Left renal pelvis (tissue), 4 donors: ENCODE results near the gene CALCR. TPM values are rescaled to one million over a fixed set of nuclear protein-coding genes. Genes with fewer than 3 reads are reported as not detected.
A peak's percentile ranks its signal among the peaks of the same experiment; 100 is the strongest.
"Not testable (repeated sequence)": the region's sequence is repeated elsewhere in the genome, so short reads cannot be mapped to it uniquely, and the experiment has no call there.

ENCODE experiments used
- DNase-seq, 4 donors: peaks; one replicate each; pipeline ENCODE4 v3.0.0-alpha.2; 2013; ENCODE audit warnings: low read depth in 4 of 4, low spot score in 3 of 4
- polyA plus RNA-seq, 4 donors: library from polyadenylated mRNA; unstranded; fragments of 120-200 nt; gene quantifications; one replicate each; pipeline ENCODE4 v1.2.1, GENCODE V29; 2013; ENCODE audit not compliant: insufficient read length in 4 of 4

CALCR gene
- polyA plus RNA-seq, 4 donors, result 0.08 to 1.2 (median 0.67) TPM

DNA sequence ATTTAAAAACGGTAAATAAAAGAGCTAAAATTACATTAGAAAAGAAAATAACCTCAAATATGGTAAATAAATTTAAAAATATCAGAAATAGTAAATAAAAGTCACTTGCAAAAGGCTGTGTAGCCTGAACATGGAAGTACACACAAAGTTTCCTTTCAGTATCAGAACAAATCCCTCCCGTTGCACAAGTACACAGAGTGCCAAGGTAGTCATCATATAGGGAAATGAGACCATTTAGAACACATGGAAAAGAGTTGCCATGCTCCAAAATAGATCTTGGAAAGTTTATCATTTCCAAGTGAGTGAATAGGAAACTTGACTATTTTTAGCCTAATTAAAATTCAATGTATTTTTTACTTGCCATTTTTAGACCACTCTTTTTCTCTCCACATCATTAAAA is 11.6 kb downstream of the CALCR start:
- DNase-seq, result no peak

DNA sequence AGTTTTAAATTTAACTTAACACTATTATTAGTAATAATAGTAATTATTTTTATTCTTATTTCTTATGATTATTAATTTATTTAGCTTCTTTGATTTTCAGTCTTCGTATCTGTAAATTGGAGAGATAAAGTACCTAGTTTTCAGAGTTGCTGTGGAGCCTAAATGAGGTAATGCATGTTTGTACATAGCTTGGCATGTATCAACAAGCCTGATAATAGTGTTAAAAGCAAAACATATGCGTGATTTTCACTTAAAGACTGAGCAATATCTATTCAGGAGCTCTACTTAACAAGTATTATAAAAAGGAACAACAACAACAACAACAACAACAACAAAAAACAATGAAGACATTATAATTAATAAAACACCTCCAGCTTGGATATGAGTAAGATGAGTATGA is 12.4 kb downstream of the CALCR start:
- no peak for DNase-seq

DNA sequence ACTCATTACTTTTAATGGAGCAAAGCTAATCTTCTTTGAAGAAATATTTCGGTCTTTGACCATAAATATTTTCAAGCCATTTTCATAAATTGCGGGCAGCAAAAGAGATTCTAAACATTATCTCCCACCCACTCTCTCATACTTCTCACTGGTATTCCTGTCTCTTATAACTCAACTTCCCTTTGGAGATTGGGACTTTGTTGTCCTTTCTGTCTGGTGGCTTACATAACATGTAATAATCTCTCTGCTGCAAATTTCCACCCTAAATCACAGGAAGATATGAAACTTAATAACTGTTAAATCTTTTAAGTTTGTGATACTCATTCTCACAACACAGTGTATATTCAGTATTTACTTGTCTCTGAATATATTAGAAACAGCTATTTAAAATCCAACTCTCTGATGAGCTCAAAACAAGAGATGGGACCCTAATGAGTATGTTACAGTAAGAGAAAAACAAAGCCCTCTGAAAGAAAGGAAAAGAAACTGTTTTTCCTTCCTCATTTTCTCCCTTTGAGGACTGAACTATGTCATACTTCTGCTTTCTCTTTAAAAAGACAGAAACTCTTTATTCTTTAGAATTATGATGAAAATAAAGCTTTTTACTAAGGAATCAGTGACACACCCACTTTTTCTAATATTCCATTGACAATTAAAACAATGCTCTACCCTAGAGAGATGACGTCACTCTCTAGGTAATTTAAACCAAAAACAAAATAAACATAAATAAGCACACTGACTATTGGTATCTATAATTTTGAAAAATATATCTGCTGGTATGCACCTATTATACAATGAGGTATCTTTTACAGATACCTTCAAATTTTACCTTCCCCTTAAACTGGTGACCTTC is 14.7 kb downstream of the CALCR start:
- DNase-seq, result no peak

DNA sequence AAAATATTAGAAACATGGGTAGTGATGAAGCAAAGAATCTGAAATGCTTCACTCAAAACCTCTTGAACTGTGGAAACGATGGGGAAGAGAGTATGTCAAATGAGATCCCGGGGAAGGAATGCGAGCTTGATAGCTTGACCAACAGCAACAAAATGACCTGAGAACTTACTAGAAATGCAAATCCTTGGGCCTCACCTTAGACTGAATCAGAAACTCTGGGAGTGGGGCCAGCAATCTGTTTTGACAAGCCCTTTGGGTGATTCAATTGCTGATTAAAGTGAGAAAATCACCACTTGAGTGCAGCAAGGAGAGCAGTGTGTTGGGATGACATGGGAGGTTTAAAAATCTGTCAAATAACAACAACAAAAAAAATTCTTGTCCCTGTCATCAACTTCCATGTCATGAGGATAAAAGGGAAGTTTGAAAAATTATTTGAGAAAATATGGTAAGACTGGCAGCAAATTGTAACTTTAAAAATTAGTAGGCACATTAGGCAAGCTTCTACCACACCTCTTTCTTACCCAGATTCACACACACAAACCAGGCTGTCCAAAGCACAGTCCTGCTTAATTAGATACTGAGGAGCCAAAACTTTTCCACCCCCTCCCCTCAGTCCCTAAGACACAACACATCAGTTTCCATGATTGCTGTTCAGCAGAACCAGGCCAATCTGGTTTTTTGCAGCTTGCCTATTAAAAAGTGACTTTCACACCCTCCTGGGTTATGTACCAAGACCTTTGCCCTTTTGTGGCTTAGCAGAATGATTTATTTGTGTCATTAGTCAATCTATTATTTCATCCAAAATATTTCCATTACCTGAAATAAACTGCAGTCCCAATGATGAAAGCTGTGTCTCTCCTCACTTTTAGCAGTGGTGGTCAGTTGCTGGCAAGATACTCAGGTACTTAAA is 15.6 kb downstream of the CALCR start:
- DNase-seq, result no peak

DNA sequence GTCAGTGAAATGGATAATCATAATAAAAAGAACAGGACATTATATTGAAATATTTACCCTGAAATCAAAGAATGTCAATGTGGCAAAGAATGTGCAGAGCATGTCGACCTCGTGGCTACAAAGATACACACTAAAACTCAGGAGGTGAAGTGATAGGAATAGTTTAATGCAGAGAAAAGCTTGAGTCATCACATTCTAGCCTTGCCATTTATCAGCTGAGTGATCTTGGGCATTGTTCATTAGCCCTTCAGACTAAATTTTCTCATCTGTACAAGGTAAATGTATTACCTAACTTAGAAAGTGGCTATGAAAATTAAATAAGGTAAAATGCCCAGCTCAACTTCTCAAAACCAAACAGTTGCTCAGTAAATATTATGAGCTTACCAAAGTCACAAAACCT is 22.6 kb downstream of the CALCR start:
- DNase-seq, result no peak

DNA sequence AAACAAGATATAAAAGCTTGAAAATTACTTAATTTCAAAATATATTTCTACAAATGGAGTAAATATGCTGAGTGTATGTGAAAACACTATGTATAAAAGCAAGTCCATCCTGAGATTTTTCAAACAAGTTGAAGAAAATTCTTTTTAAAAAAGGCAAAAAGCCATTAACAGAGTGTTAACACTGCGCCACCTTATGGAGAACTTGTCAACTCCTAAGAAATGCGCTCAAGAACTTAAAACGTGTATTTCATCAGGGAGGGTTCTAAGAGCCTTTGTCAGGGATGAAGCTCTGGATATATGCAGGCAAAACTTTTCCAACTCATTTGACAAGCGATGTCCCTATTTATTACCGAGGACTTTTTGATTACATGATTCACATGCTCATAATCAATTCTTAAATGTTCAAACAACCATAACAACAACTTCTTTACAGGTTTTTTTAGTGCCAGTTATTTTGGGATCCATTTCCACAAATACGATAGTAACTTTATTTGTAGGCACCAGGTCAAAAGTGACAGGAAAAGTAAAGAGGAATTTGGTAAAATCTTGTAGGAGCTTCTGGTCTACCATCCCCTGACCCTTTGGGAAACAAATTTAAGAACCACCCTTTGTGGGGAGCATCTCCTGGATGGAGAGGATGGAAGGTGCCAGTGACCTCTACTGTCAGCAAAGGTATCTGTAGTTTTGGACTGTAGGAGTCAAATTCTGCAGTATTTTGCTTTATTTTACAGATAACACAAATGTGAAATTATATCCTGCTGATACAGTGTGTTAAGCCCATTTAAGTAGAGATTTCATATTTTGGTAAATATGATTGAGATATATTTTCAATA is 23.2 kb downstream of the CALCR start:
- peak in 1 of 4 donors; percentile 16 for DNase-seq

DNA sequence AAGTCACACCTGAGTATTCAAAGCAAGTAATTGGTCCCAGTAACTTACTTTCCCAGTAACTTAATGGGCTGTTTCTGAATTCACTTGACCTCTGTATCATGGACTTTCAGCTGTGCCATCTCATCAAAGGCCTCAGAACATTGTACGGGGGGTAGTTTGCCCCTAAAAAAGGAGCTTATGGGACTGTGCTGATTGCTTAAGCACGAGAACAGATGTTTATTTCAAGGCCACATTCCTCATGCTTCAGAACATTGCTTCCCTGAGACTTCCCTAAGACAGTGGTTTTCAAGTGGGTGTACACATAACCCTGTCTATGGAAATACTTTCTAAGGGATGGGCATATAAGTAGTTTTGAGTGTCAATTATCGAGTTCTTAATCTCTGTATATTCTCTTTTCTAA is 26.8 kb downstream of the CALCR start:
- DNase-seq, result no peak

DNA sequence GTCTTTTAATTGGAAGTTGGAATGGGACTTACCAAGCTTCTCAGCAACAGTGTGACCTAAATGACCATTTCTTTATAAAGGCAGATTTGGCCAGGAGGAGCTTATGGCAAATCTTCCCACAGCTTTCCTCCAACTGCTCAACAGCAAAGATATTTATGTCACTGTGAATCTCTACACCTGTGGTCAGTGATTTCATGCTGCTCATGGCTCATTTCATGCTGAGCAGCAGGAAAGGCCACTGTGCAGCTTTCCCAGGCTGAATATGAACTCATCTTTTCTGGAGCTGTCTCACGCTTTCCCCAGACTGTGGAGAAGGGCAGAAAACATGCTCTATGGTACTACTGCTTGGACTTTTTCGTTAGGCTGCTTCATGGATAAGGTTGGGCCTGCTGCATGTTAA is 29.8 kb downstream of the CALCR start:
- no peak for DNase-seq

DNA sequence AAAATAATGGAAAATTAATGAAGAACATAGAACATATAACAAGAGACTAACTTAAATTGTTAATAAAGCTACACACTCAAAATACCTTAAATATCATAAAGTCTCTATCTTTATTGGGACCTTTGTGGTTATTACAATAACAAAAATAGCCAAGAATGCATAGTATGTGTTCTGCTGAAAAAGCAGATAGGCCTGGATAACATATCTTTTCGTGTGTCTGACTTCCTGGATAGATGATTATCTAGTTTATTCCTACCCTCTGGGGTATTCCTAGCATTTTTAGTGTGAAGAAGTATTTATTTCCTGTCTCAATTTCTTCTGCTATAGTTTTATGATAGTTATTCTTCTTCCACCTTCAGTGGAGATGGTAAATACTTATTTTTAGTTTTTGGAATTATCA is 36.5 kb downstream of the CALCR start:
- no peak for DNase-seq

DNA sequence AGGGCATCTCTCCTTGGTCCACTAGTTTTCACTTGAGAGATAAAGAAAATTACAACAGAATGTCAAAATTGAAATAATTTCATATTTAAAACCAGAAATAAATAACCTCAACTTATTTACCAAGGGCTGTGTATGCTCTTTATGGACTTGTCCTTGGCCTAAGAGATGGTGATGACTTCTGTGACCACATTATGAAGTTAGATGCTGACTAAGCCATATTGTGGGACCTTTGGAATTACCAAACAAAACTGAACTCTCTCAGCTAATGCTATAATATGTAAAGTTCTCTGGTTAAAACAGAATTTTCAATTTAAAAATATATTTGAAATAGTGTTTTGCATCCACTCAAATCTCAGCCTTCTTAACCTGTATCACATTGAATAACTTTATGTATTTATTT is 38.9 kb downstream of the CALCR start:
- DNase-seq, result no peak

DNA sequence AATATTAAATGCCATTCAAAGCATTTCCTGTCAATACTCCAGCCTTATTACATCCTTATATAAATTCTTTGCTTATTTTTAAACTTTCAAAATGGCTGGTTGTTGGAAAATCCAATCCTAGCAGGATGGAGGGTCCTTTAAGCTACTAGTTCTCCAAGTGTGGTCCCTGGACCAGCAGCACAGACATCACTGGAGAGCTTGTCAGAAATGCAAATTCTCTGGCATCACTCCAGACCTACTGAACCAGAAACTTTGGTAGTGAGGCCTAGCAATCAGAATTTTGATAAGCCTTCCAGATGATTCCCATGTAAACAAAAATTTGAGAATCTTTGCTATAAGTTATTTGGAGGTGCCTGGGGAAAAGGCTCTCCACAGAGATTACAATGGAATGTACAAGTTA is 43.8 kb downstream of the CALCR start:
- no peak for DNase-seq

DNA sequence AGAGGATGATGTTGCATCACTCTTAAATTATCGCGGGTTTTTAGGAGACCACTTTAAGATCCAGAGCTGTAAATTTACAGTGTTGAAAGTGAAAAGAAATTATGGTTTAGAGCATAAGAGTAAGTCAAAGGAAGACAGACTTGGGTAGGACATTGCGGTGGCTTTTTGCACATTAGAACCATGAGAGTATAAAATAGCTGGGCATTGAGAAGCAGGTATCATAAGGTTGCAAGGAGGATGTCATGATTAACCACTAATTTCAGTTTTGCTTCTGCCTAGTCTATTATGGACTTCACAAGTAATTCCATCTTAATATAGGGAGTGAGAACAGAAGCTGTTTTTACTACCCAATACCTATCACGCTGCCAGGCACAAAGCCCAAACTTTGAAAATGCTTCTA is 57.7 kb downstream of the CALCR start:
- no peak for DNase-seq

DNA sequence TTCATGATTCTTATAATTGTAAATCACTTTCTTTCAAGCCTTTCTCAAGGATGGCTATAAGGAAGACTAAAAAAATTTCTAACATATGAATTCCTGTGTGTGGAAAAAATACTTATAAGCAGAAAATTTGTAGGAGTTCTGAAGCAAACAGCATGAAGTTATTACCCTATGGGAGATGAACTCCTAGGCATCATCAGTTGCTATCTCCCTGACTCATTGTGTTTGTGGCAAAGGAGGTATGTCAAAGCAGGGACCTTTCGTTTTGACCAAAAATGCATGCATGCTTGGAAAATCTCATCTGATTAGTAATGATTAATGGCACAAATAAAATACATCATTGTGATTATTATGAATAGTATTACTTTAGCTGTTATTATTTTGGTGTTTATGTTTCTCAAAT is 59.4 kb downstream of the CALCR start:
- DNase-seq, result no peak

DNA sequence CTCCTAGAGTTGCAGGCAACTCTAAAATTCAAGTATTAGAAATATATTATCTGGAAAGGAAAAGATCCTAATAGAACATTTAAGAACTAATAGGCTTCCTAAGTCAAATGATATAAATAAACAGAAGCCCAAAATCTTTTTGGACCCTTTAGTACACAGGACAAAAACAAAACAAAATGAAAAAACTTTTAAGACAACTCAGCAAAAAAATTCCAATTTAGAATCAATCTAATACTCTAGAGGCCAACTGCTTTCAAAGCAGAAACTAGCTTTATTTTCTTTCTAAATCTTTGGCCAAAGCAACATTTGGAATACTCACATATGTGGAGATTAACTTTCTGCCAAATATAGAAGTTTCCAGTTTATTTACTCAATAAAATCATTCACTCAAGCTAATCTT is 65.2 kb downstream of the CALCR start:
- no peak for DNase-seq

DNA sequence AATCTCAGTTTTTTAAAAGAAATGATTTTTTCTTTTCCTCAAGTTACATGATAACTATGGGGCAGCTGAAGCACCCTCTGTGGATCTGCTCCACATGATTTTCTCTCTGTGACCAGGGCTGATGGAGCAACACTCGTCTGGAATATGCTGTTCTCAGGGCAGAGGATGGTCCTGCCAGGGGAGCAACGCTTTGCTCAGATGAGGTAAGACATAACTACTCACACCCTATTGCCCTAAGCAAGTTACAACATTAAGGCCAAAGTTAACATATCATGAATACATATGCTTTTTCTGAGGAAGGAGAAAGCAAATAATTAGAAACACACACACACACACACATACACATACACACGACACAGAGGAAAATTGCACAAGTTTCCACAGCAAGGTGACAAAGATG is 71.4 kb downstream of the CALCR start:
- no peak for DNase-seq

DNA sequence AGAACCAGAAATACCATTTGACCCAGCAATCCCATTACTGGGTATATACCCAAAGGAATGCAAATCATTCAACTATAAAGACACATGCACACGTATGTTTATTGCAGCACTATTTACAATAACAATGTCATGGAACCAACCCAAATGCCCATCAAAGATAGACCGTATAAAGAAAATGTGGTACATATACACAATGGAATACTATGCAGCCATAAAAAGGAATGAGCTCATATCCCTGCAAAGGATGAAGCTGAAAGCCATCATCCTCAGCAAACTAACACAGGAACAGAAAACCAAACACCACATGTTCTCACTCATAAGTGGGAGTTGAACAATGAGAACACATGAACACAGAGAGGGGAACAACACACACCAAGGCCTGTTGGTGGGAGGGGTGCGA is 82.7 kb downstream of the CALCR start:
- DNase-seq, result not testable (repeated sequence)

DNA sequence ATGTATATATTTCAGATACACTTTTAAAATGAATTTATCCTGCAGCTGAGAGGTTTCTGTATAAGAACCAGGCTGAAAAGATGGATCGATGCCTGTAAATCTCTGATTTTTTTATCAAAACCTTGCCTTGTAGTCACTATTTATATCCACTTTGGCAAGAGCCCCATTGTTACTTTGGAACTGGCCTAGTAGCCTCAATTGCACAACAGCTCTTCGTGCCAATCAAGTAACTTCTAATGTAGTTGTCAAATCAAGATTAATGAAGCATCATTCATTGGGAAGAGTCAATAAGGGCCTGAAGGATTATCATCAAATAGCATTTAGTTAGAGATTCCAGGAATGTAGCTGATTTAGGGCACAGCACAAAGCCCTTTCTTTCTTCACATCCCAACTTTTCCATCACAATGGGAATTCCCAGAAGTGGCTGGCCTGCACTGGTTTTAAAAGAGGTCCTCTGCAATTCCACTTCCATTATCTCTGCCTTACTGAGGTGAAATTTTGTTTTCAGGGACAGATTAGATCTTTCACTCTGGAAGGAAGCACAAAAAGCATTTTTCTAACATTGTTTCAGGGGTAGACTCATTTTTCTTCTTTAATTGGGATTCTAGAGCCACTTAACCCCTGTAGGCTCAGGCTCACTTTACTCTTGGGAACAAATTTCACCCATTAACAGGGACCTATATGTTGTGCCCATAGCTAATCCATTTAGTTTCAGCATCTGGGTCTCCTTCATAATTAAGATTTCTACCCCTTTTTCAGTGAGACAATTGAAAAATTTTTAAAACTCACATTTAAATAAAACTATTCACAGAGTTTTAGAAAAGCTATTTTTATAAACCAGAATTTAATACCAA is 97.8 kb downstream of the CALCR start:
- no peak for DNase-seq

DNA sequence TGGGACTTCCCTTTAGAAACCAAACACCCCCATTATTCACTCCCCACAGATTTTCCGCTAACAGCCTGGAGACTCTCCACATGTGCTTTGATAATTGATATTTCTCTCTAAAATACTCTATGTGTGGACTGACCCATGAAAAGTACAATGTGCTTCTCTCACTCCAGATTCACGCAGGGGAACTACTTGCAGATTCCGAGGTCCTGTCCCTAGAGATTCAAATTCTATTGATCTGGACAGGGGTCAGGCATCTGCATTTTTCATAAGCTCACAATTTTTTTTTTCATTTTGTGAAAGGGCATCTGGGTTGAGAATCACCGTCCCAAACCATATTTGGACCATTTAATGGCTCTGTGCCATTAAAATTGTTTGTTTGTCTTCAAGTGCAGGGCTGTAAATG is 98.7 kb downstream of the CALCR start:
- no peak for DNase-seq

DNA sequence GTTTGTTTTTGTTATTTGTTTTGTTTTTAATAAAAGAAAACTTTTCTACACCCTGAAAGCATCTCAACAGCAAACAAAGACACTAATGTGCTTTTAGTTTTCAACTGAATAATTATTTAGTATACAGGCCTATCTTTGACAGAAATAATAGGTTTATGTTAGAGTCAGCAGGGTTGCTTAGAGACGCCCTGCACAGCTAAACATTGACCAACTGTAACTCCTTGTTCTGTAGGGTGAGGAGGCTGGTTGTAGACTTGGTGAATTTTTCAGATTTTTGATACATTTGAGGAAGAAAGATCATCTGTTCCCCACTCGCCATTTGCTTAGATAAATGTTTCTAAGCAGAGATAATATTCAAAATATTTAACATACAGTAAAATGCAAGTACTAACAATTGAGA is 103.1 kb downstream of the CALCR start:
- no peak for DNase-seq

DNA sequence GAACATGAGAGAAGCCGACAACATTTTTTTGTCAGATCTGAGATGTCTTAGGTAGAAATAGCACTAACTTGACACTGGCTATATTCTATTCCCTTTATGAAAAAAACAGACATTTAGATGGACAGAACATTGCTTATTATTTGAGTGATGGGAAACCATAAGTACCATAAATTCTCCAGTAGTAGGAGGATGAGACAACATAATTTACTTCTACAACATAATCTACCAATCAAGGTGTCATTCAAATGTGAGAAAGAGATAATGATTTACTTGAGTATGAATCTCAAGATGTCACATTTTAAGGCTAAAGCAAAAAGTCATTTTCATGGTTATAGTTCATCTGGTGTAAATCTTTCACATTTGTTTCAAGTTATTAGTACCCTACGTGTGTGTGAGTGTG is 110.8 kb downstream of the CALCR start:
- DNase-seq, result no peak
